ENCODE results near the gene PRR15.
"Not testable (repeated sequence)": the region's sequence is repeated elsewhere in the genome, so short reads cannot be mapped to it uniquely, and the experiment has no call there.

Gene PRR15

GRCh38 chr7:29563590-29564495 lies at the start of gene PRR15:
TSS of gene PRR15 (plus strand) at chr7:29563835. CDS start at chr7:29566330, 2,495 bp downstream.
- DNase-seq (ENCODE audit: low spot score), result peak; percentile 36

GRCh38 chr7:29516491-29516890 lies 47.1 kb upstream of the PRR15 start:
- DNase-seq (ENCODE audit: low spot score), result no peak

GRCh38 chr7:29518616-29519015 lies 45.0 kb upstream of the PRR15 start:
- no peak for DNase-seq (ENCODE audit: low spot score)

GRCh38 chr7:29523728-29524127 lies 39.9 kb upstream of the PRR15 start:
- no peak for DNase-seq (ENCODE audit: low spot score)

- no peak for DNase-seq (ENCODE audit: low spot score)
Observed at GRCh38 chr7:29527505-29528108, 36.0 kb upstream of the PRR15 start.

GRCh38 chr7:29528526-29528925 lies 35.1 kb upstream of the PRR15 start:
- not testable (repeated sequence) for DNase-seq (ENCODE audit: low spot score)

GRCh38 chr7:29538389-29538788 lies 25.2 kb upstream of the PRR15 start:
- DNase-seq (ENCODE audit: low spot score), result no peak

GRCh38 chr7:29539471-29539870 lies 24.2 kb upstream of the PRR15 start:
- DNase-seq (ENCODE audit: low spot score), result no peak

GRCh38 chr7:29547421-29547820 lies 16.2 kb upstream of the PRR15 start:
- DNase-seq (ENCODE audit: low spot score), result no peak

- DNase-seq (ENCODE audit: low spot score), result no peak
Observed at GRCh38 chr7:29548823-29549222, 14.8 kb upstream of the PRR15 start.

GRCh38 chr7:29552392-29552791 lies 11.2 kb upstream of the PRR15 start:
- DNase-seq (ENCODE audit: low spot score), result no peak

GRCh38 chr7:29555061-29555460 lies 8.6 kb upstream of the PRR15 start:
- DNase-seq (ENCODE audit: low spot score), result no peak

- no peak for DNase-seq (ENCODE audit: low spot score)
Observed at GRCh38 chr7:29556405-29557195, 7.0 kb upstream of the PRR15 start.

- DNase-seq (ENCODE audit: low spot score), result peak; percentile 43
Observed at GRCh38 chr7:29557954-29558353, 5.7 kb upstream of the PRR15 start.

GRCh38 chr7:29561271-29561670 lies 2.4 kb upstream of the PRR15 start:
- no peak for DNase-seq (ENCODE audit: low spot score)

GRCh38 chr7:29562307-29562706 lies 1.3 kb upstream of the PRR15 start:
- DNase-seq (ENCODE audit: low spot score), result no peak

GRCh38 chr7:29564496-29565223 lies 1.0 kb downstream of the PRR15 start:
- DNase-seq (ENCODE audit: low spot score), result peak; percentile 77

GRCh38 chr7:29565224-29565630 lies 1.6 kb downstream of the PRR15 start:
- peak; percentile 26 for DNase-seq (ENCODE audit: low spot score)

- DNase-seq (ENCODE audit: low spot score), result no peak
Observed at GRCh38 chr7:29565634-29565981, 2.0 kb downstream of the PRR15 start.

GRCh38 chr7:29565982-29566746 lies 2.5 kb downstream of the PRR15 start:
- DNase-seq (ENCODE audit: low spot score), result peak; percentile 26

GRCh38 chr7:29567174-29567573 lies 3.5 kb downstream of the PRR15 start:
- no peak for DNase-seq (ENCODE audit: low spot score)
